DND-41 (cell line): ENCODE results near the gene PRSS2.

Experiments used
- ATAC-seq: fragments of 200-7000 bp; cut with Tn5 transposase; 3 replicates; pipeline ENCODE4 v1.9.1; 2021; ENCODE audit warnings: low read depth; ENCODE audit not compliant: insufficient read depth
- DNase-seq: peaks from one replicate; pipeline ENCODE4 v3.0.0-alpha.2; 2020
- H2AFZ ChIP-seq: 2 replicates; pipeline ENCODE4 v1.6.0; 2012; ENCODE audit warnings: low read depth, low read length
- H3K27ac ChIP-seq: 2 replicates; pipeline ENCODE4 v1.5.1; 2012; ENCODE audit warnings: low read length, inconsistent platforms
- H3K27me3 ChIP-seq: fragments of 200-600 bp; sonication (generic); 2 replicates; pipeline ENCODE4 v1.6.0; 2012; ENCODE audit warnings: low read length, mild to moderate bottlenecking, inconsistent platforms; ENCODE audit not compliant: insufficient read depth, poor library complexity
- H3K36me3 ChIP-seq: 2 replicates; pipeline ENCODE4 v1.5.1; 2012; ENCODE audit warnings: low read length, inconsistent platforms; ENCODE audit not compliant: insufficient read depth
- H3K4me1 ChIP-seq: 2 replicates; pipeline ENCODE4 v1.5.1; 2012; ENCODE audit warnings: mild to moderate bottlenecking, low read length; ENCODE audit not compliant: insufficient read depth
- H3K4me2 ChIP-seq: 2 replicates; pipeline ENCODE4 v1.6.0; 2012; ENCODE audit warnings: mild to moderate bottlenecking, moderate library complexity, low read length, inconsistent platforms; ENCODE audit not compliant: insufficient read depth
- H3K4me3 ChIP-seq, 2 experiments: fragments of 200-600 bp in 1 of 2; shearing (Covaris generic) in 1 of 2; 2 replicates each; pipeline ENCODE4 v1.5.1; 2012 to 2016; ENCODE audit warnings: inconsistent platforms in 2 of 2, low read length in 2 of 2, mild to moderate bottlenecking in 2 of 2, low read depth in 1 of 2, moderate library complexity in 1 of 2
- H3K79me2 ChIP-seq: 2 replicates; pipeline ENCODE4 v1.6.0; 2012; ENCODE audit warnings: low read length, inconsistent platforms; ENCODE audit not compliant: insufficient read depth
- H3K9ac ChIP-seq: 2 replicates; pipeline ENCODE4 v1.6.0; 2012; ENCODE audit warnings: low read depth, mild to moderate bottlenecking, inconsistent platforms, low read length, moderate library complexity
- H3K9me3 ChIP-seq: 2 replicates; pipeline ENCODE4 v1.5.1; 2012; ENCODE audit warnings: low read length, moderate library complexity, mild to moderate bottlenecking, inconsistent platforms; ENCODE audit not compliant: insufficient read depth, severe bottlenecking
- H4K20me1 ChIP-seq: 2 replicates; pipeline ENCODE4 v1.6.0; 2012; ENCODE audit warnings: low read length; ENCODE audit not compliant: insufficient read depth
- CTCF ChIP-seq: IDR thresholded peaks from 2 replicates; pipeline ENCODE4 v1.5.1; 2012; ENCODE audit warnings: borderline replicate concordance, low read length, moderate library complexity, mild to moderate bottlenecking; ENCODE audit not compliant: poor library complexity, severe bottlenecking; ENCODE audit errors: extremely low read depth
- EZH2 ChIP-seq: IDR thresholded peaks from 3 replicates; pipeline ENCODE4 v1.6.1; 2012; ENCODE audit warnings: borderline replicate concordance, low read depth, mild to moderate bottlenecking, moderate library complexity, low read length, inconsistent platforms; ENCODE audit not compliant: severe bottlenecking

The PRSS2 gene

DNA sequence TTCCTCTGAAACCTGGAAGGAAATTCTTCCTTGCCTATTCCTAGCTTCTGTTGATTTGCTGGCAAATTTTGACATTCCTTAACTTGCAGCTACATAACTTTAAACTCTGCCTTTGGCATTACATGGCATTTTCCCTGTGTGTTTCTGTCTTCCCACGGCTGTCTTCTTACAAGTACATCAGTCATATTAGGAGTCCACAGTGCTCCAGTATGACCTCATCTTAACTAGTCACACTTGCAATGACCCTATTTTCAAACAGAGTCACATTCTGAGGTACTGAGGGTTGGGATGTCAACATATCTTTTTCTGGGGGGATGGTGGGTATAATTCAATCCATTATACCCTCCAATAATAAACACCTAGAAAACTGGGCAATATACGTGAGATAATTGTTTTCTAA is 46.7 kb downstream of the PRSS2 start:
- Histone ChIP-seq H3K27ac (no peak overlapping the region), H3K27me3 (no peaks in the 10 kb centered on the region), H2AFZ (no peak overlapping the region)

GRCh38 chr7:142819530-142819929 is 48.8 kb downstream of the PRSS2 start:
- Histone ChIP-seq H3K27me3 (no peaks in the 10 kb centered on the region), H3K4me2 (no peak overlapping the region), H3K9ac (no peak overlapping the region), H4K20me1 (no peaks in the 10 kb centered on the region), H3K27ac (no peak overlapping the region), H3K79me2 (peaks cover 7% of the 10 kb centered on the region), H2AFZ (no peak overlapping the region), H3K4me3 (no peak overlapping the region), H3K4me1 (peaks cover 16% of the 10 kb centered on the region), H3K9me3 (no peaks in the 10 kb centered on the region), H3K36me3 (peaks cover 10% of the 10 kb centered on the region; the same call in 1 of the 2 replicates)
- TF ChIP-seq CTCF (no peak), EZH2 (no peak)
- DNase-seq (no peak), ATAC-seq (no peak)

More for the DNA sequence above, 46.7 kb downstream of the PRSS2 start:
- Histone ChIP-seq H3K9me3 (no peaks in the 10 kb centered on the region), H4K20me1 (no peaks in the 10 kb centered on the region), H3K79me2 (peaks cover 27% of the 10 kb centered on the region), H3K9ac (no peak overlapping the region), H3K4me3 (no peak overlapping the region), H3K36me3 (peaks cover 10% of the 10 kb centered on the region), H3K4me1 (peaks cover 36% of the 10 kb centered on the region), H3K4me2 (no peak overlapping the region)
- DNase-seq, result no peak
- no peak for ATAC-seq
- TF ChIP-seq CTCF (no peak), EZH2 (no peak)

- no peaks in the 10 kb centered on the region for H3K79me2 ChIP-seq
- peaks cover 6% of the 10 kb centered on the region for H3K9me3 ChIP-seq
- DNase-seq (no peak), ATAC-seq (no peak)
- H3K4me1 ChIP-seq, result no peaks in the 10 kb centered on the region
- no peaks in the 10 kb centered on the region for H3K27me3 ChIP-seq
- H3K4me3 ChIP-seq, result no peak overlapping the region
- TF ChIP-seq CTCF, result no peak
- no peak for TF ChIP-seq EZH2
- H3K36me3 ChIP-seq, result no peaks in the 10 kb centered on the region
- H3K4me2 ChIP-seq, result no peak overlapping the region
- no peak overlapping the region for H3K9ac ChIP-seq
- H4K20me1 ChIP-seq, result no peaks in the 10 kb centered on the region
- no peak overlapping the region for H2AFZ ChIP-seq
- H3K27ac ChIP-seq, result no peak overlapping the region
Observed at GRCh38 chr7:142822714-142823113, 51.9 kb downstream of the PRSS2 start.
